Parathyroid adenoma (tissue), 2 donors: ENCODE measurements around the gene DNAJC7.

Source experiments
- H2AFZ ChIP-seq: fragments of 300-600 bp; sonication (generic); one replicate; pipeline ENCODE4 v1.7.0; 2017; ENCODE audit warnings: antibody characterized with exemption, mild to moderate bottlenecking
- H3K27ac ChIP-seq: fragments of 300-600 bp; sonication (generic); one replicate; pipeline ENCODE4 v1.7.0; 2017
- H3K27me3 ChIP-seq: fragments of 300-600 bp; sonication (generic); one replicate; pipeline ENCODE4 v1.7.0; 2017; ENCODE audit warnings: low read length; ENCODE audit not compliant: control insufficient read depth, insufficient read depth
- H3K36me3 ChIP-seq: fragments of 300-600 bp; sonication (generic); one replicate; pipeline ENCODE4 v1.7.0; 2017; ENCODE audit warnings: low read length; ENCODE audit not compliant: control insufficient read depth, insufficient read depth
- H3K4me1 ChIP-seq: fragments of 300-600 bp; sonication (generic); one replicate; pipeline ENCODE4 v1.7.0; 2017; ENCODE audit warnings: control low read depth
- H3K4me2 ChIP-seq: fragments of 300-600 bp; sonication (generic); one replicate; pipeline ENCODE4 v1.7.0; 2017; ENCODE audit warnings: low read length
- H3K4me3 ChIP-seq: fragments of 300-600 bp; sonication (generic); one replicate; pipeline ENCODE4 v1.7.0; 2017; ENCODE audit warnings: low read depth, low read length
- H3K79me2 ChIP-seq: fragments of 300-600 bp; sonication (generic); one replicate; pipeline ENCODE4 v1.7.0; 2017; ENCODE audit warnings: control low read depth
- H3K9ac ChIP-seq: fragments of 300-600 bp; sonication (generic); one replicate; pipeline ENCODE4 v1.7.0; 2017; ENCODE audit warnings: mild to moderate bottlenecking
- H3K9me3 ChIP-seq: fragments of 300-600 bp; sonication (generic); one replicate; pipeline ENCODE4 v1.7.0; 2017; ENCODE audit warnings: low read length; ENCODE audit not compliant: control insufficient read depth
- CTCF ChIP-seq: fragments of 300-600 bp; sonication (generic); IDR thresholded peaks from one replicate; pipeline ENCODE4 v1.7.0; 2017; ENCODE audit warnings: antibody characterized with exemption, mild to moderate bottlenecking
- donor health status: primary hyperparathyroidism.

DNAJC7 gene

GRCh38 chr17:42055027-42055426, 37.8 kb upstream of the DNAJC7 start:
- Histone ChIP-seq H3K9me3 (no peaks in the 10 kb centered on the region), H3K27ac (no peak overlapping the region), H3K79me2 (no peaks in the 10 kb centered on the region), H3K27me3 (no peaks in the 10 kb centered on the region), H3K4me1 (no peaks in the 10 kb centered on the region), H2AFZ (no peak overlapping the region), H3K36me3 (no peaks in the 10 kb centered on the region), H3K4me2 (no peak overlapping the region), H3K9ac (no peak overlapping the region), H3K4me3 (no peak overlapping the region)
- no peak for TF ChIP-seq CTCF

- H3K4me1 ChIP-seq = peaks cover 4% of the 10 kb centered on the region
- H3K36me3 ChIP-seq = no peaks in the 10 kb centered on the region
- H2AFZ ChIP-seq = no peak overlapping the region
- H3K27ac ChIP-seq = no peak overlapping the region
- TF ChIP-seq CTCF = no peak
- no peak overlapping the region for H3K4me2 ChIP-seq
- H3K4me3 ChIP-seq = no peak overlapping the region
- H3K27me3 ChIP-seq = no peaks in the 10 kb centered on the region
- no peak overlapping the region for H3K9ac ChIP-seq
- H3K9me3 ChIP-seq = no peaks in the 10 kb centered on the region
- H3K79me2 ChIP-seq = no peaks in the 10 kb centered on the region
These were observed 36.7 kb upstream of the DNAJC7 start for GRCh38 chr17:42053731-42054500.

GRCh38 chr17:42052346-42052877, 35.2 kb upstream of the DNAJC7 start:
- H2AFZ ChIP-seq = no peak overlapping the region
- H3K36me3 ChIP-seq = no peaks in the 10 kb centered on the region
- no peaks in the 10 kb centered on the region for H3K27me3 ChIP-seq
- no peak overlapping the region for H3K9ac ChIP-seq
- H3K27ac ChIP-seq = no peak overlapping the region
- H3K4me2 ChIP-seq = no peak overlapping the region
- H3K9me3 ChIP-seq = no peaks in the 10 kb centered on the region
- no peak overlapping the region for H3K4me3 ChIP-seq
- no peak for TF ChIP-seq CTCF
- H3K4me1 ChIP-seq = peaks cover 4% of the 10 kb centered on the region
- no peaks in the 10 kb centered on the region for H3K79me2 ChIP-seq

GRCh38 chr17:42051645-42052044, 34.4 kb upstream of the DNAJC7 start:
- TF ChIP-seq CTCF = no peak
- H3K9me3 ChIP-seq = no peaks in the 10 kb centered on the region
- H3K27me3 ChIP-seq = no peaks in the 10 kb centered on the region
- peaks cover 4% of the 10 kb centered on the region for H3K4me1 ChIP-seq
- H3K36me3 ChIP-seq = no peaks in the 10 kb centered on the region
- no peak overlapping the region for H2AFZ ChIP-seq
- no peak overlapping the region for H3K27ac ChIP-seq
- no peak overlapping the region for H3K9ac ChIP-seq
- no peak overlapping the region for H3K4me2 ChIP-seq
- no peaks in the 10 kb centered on the region for H3K79me2 ChIP-seq
- no peak overlapping the region for H3K4me3 ChIP-seq

- no peak for TF ChIP-seq CTCF
- no peak overlapping the region for H3K27ac ChIP-seq
These were observed 33.8 kb upstream of the DNAJC7 start for GRCh38 chr17:42051013-42051400.

More at GRCh38 chr17:42051013-42051400, 33.8 kb upstream of the DNAJC7 start:
- H3K9me3 ChIP-seq = no peaks in the 10 kb centered on the region
- no peak overlapping the region for H3K9ac ChIP-seq
- no peaks in the 10 kb centered on the region for H3K36me3 ChIP-seq
- peak overlapping the region; percentile 62 for H3K4me2 ChIP-seq
- peak overlapping the region; percentile 30 for H3K4me3 ChIP-seq
- peaks cover 4% of the 10 kb centered on the region for H3K4me1 ChIP-seq
- H3K27me3 ChIP-seq = no peaks in the 10 kb centered on the region
- peak overlapping the region; percentile 96 for H2AFZ ChIP-seq
- no peaks in the 10 kb centered on the region for H3K79me2 ChIP-seq
